Measurements from ENCODE around the gene RPL27A.

- TF ChIP-seq EZH2 (IDR thresholded peaks at IDR 0.05; ENCODE audit: borderline replicate concordance, low read depth, low read length, poor library complexity, severe bottlenecking): no peak
- TF ChIP-seq, protein P1, sequence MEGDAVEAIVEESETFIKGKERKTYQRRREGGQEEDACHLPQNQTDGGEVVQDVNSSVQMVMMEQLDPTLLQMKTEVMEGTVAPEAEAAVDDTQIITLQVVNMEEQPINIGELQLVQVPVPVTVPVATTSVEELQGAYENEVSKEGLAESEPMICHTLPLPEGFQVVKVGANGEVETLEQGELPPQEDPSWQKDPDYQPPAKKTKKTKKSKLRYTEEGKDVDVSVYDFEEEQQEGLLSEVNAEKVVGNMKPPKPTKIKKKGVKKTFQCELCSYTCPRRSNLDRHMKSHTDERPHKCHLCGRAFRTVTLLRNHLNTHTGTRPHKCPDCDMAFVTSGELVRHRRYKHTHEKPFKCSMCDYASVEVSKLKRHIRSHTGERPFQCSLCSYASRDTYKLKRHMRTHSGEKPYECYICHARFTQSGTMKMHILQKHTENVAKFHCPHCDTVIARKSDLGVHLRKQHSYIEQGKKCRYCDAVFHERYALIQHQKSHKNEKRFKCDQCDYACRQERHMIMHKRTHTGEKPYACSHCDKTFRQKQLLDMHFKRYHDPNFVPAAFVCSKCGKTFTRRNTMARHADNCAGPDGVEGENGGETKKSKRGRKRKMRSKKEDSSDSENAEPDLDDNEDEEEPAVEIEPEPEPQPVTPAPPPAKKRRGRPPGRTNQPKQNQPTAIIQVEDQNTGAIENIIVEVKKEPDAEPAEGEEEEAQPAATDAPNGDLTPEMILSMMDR (conservative IDR thresholded peaks at IDR 0.05; ENCODE audit: low read depth, low read length): no peak
Observed at GRCh38 chr11:8729837-8730696, 47.5 kb downstream of the RPL27A start.
